HG03103 (cell line): ENCODE measurements around the gene PAWR.
"Not testable (repeated sequence)": the region's sequence is repeated elsewhere in the genome, so short reads cannot be mapped to it uniquely, and the experiment has no call there.

Source experiments
- ATAC-seq: cut with Tn5 transposase; IDR thresholded peaks from one replicate; pipeline ENCODE4 v1.9.1; 2021; ENCODE audit warnings: low read depth; ENCODE audit not compliant: unreplicated experiment

Gene PAWR

GRCh38 chr12:79555028-79555925 lies 135.5 kb downstream of the PAWR start:
- no peak for ATAC-seq

- no peak for ATAC-seq
These were observed 136.7 kb downstream of the PAWR start for GRCh38 chr12:79553863-79554574.

GRCh38 chr12:79552192-79552591 lies 138.6 kb downstream of the PAWR start:
- ATAC-seq, result no peak

GRCh38 chr12:79549531-79550271 lies 141.1 kb downstream of the PAWR start:
- ATAC-seq, result no peak

GRCh38 chr12:79548610-79548924 lies 142.2 kb downstream of the PAWR start:
- no peak for ATAC-seq

GRCh38 chr12:79547735-79548609 lies 142.8 kb downstream of the PAWR start:
- ATAC-seq, result no peak

- no peak for ATAC-seq
These were observed 143.6 kb downstream of the PAWR start for GRCh38 chr12:79547044-79547734.

- ATAC-seq, result no peak
These were observed 144.2 kb downstream of the PAWR start for GRCh38 chr12:79546466-79547043.

- not testable (repeated sequence) for ATAC-seq
These were observed 146.3 kb downstream of the PAWR start for GRCh38 chr12:79544439-79544838.

- ATAC-seq, result no peak
These were observed 153.1 kb downstream of the PAWR start for GRCh38 chr12:79537675-79538074.

GRCh38 chr12:79535751-79536150 lies 155.0 kb downstream of the PAWR start:
- no peak for ATAC-seq
